HG03045 (cell line): ENCODE measurements around the gene TNFRSF19.
"Not testable (repeated sequence)": the region's sequence is repeated elsewhere in the genome, so short reads cannot be mapped to it uniquely, and the experiment has no call there.

Experiments
- ATAC-seq: cut with Tn5 transposase; IDR thresholded peaks from one replicate; pipeline ENCODE4 v1.9.1; 2021; ENCODE audit warnings: mild to moderate bottlenecking, moderate library complexity; ENCODE audit not compliant: unreplicated experiment

TNFRSF19 gene, protein sequence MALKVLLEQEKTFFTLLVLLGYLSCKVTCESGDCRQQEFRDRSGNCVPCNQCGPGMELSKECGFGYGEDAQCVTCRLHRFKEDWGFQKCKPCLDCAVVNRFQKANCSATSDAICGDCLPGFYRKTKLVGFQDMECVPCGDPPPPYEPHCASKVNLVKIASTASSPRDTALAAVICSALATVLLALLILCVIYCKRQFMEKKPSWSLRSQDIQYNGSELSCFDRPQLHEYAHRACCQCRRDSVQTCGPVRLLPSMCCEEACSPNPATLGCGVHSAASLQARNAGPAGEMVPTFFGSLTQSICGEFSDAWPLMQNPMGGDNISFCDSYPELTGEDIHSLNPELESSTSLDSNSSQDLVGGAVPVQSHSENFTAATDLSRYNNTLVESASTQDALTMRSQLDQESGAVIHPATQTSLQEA

GRCh38 chr13:23570099-23570920 is at the start of gene TNFRSF19:
TNFRSF19 (plus strand) TSS chr13:23570412; CDS start chr13:23590184, 19,772 bp downstream.
- no peak for ATAC-seq

- ATAC-seq: not testable (repeated sequence)
Observed at GRCh38 chr13:23529926-23530325, 40.3 kb upstream of the TNFRSF19 start.

GRCh38 chr13:23531446-23531845 is 38.8 kb upstream of the TNFRSF19 start:
- no peak for ATAC-seq

DNA sequence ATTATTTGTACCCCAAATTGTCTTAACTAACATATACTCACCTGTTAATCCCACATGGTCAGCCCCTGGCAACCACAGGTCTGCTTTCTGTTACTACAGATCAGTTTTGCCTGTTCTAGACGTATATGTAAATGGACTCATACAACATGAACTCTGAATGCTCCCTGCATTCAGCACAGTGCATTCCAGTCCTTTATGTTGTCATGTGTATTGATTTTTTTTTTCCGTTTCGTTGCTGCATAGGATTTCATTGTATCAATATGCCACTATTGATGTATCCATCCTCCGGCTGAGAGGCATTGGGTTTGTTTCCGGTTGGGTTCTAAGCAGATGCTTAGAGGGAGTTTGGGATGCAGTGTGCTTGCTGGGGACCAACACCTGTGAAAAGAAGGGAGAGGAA is 36.1 kb upstream of the TNFRSF19 start:
- no peak for ATAC-seq

GRCh38 chr13:23541221-23541824 is 28.9 kb upstream of the TNFRSF19 start:
- no peak for ATAC-seq

GRCh38 chr13:23544668-23545067 is 25.5 kb upstream of the TNFRSF19 start:
- ATAC-seq: no peak

DNA sequence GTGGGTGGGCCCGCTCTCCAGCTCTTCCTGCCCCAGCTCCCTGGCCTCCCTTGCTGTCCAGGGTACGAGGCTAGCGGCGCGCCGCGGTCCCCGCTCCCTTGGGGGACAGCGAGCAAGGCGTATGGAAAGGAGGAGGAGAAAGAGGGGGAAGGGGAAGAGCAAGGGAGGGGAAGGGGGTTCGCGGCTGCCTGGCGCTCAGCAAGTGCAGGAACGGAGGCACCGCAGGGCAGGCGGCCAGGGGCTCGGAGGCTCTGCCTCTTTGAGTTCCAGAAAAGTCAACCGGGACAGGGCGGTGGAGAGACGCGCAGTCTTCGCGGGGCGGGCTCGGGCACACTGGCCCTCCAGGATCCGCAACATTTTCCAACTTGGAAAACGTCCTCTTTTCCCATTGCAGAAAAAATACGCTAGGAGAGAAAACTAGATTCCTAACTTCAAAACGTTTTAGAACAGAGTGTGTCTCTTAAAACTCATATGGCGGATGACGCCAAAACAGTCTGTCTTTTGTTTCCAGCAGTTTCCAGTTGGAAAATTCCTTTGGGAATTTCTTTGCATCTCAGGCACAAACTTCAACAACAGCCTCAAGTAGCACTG is 23.1 kb upstream of the TNFRSF19 start:
- no peak for ATAC-seq

DNA sequence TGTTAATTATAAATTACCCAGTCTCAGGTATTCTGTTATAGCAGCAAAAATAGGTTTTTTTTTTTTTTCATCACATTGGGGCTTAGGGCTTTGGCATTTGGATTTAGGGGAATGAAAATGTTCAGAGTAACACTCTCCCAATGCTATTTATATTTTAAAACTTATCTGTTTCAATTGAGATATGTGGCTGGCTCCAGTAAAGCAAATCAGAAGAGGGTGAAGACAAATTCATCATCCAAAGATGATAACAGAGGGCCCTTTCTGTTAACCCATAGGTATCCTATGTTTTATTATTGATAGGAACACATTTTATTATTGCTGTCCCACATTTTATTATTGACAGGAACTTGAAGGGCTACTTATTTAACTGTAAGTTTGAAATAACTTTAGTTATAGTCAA is 20.5 kb upstream of the TNFRSF19 start:
- ATAC-seq: no peak

DNA sequence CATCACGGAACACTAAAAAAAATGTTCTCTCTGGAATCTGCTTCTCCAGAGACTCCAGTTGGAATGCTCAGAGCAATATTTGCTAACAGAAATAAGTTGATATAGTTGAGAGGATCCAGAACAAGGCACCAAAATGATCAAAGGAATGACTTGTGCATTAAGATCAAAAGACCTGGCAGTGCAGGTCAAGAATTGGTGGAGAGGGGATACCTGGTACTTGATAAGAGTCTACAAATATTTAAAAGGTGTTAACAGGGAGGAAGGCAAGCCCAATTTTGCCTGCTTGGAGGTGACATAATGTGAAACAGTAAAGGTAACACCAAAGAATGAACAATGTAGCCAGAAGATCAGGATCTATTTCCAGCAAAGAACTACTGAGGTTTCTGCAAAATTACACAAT is 20.0 kb upstream of the TNFRSF19 start:
- ATAC-seq: no peak

DNA sequence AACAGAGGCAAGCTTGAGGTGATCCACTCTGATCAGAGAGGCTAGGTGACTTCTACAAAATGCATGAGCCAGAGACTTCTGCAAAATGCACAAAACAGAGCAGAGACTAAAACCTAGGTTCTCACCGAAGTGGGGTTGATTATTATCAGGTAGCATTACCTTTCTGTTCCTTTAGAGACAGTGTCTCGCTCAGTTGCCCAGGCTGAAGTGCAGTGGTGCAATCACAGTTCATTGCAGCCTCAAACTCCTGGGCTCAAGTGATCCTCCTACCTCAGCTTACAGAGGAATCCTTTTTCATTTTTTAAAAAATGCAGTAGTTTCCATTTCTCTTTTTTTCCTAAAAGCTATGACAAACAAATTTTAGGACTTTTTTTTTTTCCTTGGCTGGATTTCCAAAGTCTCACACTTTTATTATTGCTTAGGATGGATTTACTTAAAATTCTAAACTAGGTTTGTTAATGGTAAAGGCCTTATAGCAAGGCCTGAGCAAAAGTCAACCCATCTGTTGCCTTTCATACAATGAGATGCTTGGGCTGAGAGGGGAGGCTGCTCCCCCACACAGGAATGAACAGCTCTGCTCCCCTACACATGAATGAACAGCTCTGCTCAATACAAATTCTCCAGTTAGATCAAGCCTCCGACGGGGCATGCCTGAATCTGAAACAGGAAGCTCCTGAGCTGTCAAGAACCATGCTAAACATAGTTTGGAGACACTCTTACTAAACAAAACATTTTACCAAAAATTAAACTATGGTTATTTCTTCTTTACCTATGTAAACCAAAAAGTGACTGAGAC is 18.8 kb upstream of the TNFRSF19 start:
- ATAC-seq: no peak

GRCh38 chr13:23552171-23552570 is 18.0 kb upstream of the TNFRSF19 start:
- no peak for ATAC-seq

DNA sequence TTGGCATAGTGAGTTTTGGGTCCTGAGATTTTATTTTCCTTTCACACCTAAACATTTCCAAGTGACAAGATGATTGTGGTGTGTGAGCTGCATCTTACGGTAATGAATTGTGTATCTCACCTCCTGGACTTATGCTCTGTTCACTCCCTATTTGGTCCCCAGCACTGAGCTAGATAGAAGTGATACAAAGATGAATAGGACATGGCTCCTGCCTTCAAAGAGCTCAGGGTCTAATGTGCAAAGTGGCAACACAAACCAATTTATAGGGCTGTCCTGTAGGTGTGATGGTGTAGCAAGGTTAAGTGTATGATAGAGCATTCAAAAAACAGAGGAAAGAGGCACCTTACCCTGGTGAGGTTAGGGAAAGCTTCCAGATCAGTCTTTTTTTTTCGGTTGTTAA is 17.6 kb upstream of the TNFRSF19 start:
- no peak for ATAC-seq

- no peak for ATAC-seq
Observed at GRCh38 chr13:23554000-23554399, 16.2 kb upstream of the TNFRSF19 start.

DNA sequence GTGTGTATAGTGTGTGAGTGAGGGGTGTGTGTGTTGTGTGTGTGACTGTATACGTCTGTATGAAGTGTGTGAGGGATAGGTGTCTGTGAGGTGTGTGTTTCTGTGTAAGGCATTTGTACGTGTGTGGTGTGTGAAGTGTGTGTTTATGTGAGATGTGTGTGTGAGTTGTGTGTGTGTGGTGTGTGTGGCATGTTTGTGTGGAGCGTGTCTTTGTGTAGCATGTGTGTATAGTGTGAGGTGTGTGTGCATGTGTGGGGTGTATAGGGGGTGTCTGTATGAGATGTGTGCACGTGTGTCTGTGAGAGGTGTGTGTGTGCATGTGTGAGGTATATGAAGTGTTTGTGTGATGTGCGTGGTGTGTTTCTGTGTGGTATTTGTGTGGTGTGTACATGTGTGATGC is 13.2 kb upstream of the TNFRSF19 start:
- ATAC-seq: no peak

GRCh38 chr13:23557733-23558132 is 12.5 kb upstream of the TNFRSF19 start:
- no peak for ATAC-seq

GRCh38 chr13:23558675-23559536 is 11.3 kb upstream of the TNFRSF19 start:
- ATAC-seq: no peak

DNA sequence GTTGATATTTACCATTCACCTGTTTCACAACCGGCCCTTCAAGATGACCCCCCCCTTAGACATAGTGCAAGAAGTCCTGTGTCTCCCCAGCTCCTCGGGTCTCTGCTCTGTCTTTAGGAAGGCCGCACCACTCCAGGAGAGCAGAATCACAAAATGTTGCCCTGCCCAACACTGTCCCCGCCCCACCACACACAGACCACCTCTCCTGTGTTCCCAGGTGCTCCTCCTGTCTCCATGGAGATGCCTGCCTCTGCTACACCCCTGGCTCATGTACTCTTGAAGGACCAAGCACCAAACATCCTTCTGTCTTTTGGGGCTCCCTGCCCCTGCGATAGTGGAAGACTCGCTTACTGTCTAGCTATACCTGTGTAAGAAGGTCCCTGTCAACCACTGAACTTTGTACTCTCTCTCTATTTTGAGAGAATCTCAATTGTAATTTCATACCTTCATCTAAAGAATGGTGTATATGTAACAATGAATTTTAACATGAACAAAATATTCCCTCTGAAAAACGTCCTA is 9.6 kb upstream of the TNFRSF19 start:
- no peak for ATAC-seq

DNA sequence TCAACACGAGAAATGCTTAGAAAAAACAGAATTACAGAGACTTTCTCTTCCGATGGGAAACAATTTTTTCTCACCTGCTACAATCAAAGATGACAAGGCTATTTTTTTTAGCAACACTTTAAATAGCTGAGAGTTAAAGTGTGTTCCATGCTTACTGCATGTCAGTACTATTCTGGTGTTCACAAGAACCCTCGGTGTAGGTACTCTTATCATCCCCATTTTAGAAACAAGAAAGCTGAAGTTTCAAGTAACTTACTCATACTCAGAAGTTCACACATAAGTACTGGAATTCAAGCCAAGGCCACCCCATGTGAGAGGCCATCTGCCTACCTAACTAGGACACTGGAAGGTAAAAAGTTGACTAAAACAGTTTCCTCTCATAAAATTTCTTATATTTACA is 9.0 kb upstream of the TNFRSF19 start:
- ATAC-seq: no peak
